GM18861 (cell line): Measurements from ENCODE around the gene ATAD3A.
"Not testable (repeated sequence)": the region's sequence is repeated elsewhere in the genome, so short reads cannot be mapped to it uniquely, and the experiment has no call there.

Experiments used
- ATAC-seq: cut with Tn5 transposase; IDR thresholded peaks from one replicate; pipeline ENCODE4 v1.9.1; 2021; ENCODE audit not compliant: unreplicated experiment

ATAD3A gene

DNA sequence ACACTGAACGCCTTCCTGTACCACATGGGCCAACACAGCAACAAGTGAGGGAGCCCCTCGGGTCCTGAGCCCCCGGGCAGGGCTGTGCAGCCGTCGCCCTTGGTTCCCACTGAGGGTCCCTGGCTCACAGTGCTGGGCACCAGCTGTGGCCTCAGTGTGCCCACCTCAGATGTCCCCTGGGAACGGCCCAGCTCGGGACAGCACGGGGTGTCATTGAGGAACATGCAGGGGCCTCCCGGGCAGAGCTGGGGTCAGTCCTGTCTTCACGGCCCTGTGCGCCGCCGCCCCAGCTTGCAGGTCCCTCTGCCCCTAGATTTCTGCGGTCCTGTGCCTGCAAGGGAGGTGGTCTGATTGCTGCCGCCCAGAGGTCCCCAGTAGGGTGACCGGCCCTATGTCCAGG is 22.7 kb upstream of the ATAD3A start:
- ATAC-seq, result no peak

DNA sequence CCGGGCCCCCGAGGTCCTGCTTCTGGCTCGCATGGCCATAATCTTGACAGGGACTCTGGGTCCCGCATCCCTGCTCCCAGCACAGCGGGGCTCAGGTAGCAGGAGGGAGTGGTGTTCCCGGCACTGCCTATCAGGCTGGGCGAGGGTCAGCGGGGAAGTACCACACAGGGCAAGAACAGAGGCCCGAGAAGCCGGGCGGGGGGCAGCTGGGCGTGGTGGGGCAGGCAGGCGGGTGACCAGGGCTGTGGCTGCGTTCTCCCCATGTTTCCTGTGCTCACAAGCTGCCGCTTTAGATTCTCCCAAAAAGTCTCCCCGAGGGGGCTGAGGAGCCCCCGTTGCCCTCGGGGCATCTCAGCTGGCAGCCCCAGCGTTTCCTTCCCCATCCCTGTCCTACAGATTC is 22.1 kb upstream of the ATAD3A start:
- no peak for ATAC-seq

DNA sequence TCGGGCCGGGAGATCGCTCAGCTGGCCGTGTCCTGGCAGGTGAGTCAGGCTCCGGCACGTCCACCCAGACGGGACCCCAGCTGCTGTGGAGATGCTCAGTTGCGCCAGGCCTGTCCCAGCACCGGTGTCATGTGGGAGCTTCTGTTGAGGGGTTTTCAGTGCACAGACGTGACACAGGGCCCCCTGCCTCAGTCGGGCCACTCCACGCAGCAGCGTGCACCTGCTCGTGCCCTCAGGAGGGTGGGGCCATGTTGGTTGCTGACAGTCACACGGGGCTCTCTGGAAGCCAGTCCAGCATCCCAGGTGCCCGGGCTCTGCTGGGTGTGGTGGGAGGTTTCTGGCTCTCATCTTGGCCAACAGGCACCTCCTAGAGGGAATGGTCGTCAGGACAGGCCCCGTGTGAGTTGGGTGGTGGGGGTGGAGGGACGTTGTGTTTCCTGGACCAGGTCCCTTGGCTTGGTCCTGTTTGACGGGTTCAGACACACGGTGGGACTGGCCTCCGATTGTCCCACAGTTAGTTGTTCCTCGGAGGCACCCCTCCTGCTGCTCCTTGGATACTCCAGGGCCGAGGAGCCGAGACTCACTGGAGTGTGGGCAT is 21.2 kb upstream of the ATAD3A start:
- ATAC-seq, result no peak

DNA sequence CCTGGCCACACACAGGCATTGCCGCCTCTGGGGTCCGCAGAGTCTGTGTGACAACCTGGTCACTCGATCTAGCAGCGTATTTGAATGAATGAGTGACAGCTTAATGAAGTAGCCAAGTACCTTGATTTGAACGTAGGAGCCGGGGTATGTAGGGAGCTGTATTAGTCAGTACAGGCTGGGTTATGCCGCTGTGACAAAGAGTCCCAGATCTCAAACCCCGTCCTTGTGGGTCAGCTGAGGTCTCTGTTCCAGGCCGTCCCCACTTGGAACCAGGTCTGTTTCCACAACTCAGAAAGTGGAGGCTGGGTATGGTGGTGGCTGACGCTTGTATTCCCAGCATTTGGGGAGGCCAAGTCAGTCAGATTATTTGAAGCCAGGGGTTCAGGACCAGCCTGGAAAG is 20.4 kb upstream of the ATAD3A start:
- no peak for ATAC-seq

DNA sequence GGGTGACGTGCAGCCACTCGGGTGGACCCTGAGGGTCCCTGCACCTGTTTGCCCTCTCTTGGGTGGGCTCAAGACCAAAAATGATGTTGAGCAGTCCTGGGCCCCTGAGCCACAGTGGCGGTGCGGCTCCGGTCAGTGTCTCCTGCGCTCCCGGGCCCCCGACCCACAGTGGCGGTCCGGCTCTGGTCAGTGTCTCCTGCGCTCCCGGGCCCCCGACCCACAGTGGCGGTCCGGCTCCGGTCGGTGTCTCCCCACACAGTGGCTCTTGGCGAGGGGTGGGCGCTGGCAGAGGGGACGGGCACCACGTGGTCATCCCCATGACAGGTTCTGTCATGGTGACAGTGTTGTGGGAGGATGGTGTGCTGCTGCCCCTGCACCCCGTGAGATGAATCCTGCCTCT is 17.7 kb upstream of the ATAD3A start:
- ATAC-seq, result not testable (repeated sequence)

DNA sequence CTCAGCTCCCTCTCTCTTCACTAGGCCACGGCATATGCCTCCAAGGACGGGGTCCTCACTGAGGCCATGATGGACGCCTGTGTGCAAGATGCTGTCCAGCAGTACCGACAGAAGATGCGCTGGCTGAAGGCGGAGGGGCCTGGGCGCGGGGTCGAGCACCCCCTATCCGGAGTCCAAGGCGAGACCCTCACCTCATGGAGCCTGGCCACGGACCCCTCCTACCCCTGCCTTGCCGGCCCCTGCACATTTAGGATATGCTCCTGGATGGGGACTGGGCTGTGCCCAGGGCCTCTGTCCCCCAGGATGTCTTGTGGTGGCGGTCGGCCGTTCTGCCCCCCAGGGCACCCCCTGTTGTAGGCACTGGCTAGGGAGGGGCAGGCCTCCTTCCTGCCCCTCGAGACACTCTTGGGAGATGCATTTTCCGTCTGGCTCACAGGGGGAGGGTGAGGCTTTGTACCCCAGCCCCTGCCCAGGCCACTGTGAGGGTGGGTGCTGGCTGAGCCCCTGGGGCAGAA is 16.4 kb upstream of the ATAD3A start:
- ATAC-seq, result not testable (repeated sequence)

DNA sequence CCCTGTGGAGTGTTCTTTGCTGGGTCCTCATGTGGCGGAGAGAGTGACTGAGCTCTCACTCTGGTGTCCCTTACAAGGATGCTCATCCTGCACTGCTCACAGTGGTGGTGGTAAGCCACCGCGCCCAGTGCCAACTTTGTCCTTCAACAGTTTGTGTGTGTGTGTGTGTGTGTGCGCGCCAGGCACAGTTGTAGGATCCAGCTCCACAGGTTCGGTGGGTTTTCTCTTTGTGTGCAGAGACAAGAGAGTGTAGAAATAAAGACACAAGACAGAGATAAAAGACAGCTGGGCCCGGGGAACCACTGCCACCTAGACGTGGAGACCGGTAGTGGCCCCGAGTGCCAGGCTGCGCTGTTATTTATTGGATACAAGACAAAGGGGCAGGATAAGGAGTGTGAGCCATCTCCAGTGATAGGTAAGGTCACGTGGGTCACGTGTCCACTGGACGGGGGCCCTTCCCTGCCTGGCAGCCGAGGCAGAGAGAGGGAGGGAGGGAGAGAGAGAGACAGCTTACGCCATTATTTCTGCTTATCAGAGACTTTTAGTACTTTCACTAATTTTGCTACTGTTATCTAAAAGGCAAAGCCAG is 7.1 kb upstream of the ATAD3A start:
- ATAC-seq, result not testable (repeated sequence)

DNA sequence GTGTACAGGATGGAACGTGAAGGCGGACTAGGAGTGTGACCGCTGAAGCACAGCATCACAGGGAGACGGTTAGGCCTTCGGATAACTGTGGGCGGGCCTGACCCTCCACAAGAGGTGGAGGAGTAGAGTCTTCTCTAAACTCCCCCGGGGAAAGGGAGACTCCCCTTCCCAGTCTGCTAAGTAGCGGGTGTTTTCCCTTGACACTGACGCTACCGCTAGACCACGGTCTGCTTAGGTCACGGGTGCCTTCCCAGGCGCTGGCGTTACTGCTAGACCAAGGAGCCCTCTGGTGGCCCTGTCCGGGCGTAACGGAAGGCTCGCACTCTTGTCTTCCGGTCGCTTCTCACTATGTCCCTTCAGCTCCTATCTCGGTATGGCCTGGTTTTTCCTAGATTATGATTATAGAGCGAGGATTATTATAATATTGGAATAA is 6.6 kb upstream of the ATAD3A start:
- ATAC-seq, result not testable (repeated sequence)

DNA sequence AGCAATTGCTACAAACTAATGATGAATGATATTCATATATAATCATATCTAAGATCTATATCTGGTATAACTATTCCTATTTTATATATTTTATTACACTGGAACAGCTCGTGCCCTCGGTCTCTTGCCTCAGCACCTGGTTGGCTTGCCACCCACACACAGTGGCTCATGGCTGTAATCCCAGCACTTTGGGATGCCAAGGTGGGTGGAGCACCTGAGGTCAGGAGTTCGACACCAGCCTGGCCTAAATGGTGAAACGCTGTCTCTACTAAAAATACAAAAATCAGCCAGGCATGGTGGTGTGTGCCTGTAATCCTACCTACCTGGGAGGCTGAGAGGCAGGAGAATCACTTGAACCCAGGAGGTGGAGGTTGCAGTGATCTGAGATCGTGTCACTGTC is 6.2 kb upstream of the ATAD3A start:
- ATAC-seq, result not testable (repeated sequence)

DNA sequence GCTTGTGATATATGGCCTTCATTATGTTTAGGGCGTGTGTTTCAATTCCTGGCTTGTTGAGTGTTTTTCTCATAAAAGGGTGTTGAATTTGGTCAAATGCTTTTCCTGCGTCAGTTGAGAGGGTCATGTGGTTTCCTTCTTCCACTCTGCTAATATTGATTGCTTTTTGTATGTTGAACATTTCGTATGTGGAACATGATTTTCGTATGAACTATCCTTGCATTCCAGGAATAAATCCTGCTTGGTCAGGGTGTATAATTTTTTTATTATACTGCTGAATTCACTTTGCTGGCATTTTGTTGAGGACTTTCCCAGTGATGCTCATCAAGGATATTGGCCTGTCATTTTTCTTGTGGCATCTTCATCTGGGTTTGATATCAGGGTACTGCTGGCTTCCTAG is 4.7 kb upstream of the ATAD3A start:
- ATAC-seq, result no peak

DNA sequence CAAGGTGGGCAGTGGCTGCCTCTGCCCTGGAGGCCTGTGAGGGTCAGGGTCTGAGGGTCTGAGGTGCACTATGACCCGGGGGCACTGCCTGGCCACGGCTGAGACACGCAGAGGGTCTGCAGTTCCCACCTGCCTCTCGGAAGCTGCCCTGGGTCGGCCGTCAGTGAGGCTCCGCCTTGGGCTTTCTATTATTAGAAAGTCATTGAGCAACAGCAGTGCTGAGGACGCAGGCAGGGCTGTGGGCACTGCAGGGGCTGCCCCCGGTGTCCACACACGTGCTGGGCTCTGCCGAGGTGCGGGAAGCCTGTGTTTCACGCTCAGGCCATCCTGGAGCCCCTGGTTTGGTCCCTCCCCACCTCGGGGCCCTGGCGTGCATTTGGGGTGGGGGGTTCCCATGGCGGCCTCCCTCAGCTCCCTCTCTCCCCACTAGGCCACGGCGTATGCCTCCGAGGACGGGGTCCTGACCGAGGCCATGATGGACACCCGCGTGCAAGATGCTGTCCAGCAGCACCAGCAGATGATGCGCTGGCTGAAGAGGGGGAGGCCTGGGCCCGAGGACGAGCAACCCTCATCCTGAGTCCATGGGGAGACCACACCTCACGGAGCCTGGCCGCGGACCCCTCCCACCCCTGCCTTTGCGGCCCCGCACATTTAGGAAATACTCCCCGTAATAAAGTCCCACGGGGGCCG is 3.0 kb upstream of the ATAD3A start:
- ATAC-seq, result not testable (repeated sequence)

DNA sequence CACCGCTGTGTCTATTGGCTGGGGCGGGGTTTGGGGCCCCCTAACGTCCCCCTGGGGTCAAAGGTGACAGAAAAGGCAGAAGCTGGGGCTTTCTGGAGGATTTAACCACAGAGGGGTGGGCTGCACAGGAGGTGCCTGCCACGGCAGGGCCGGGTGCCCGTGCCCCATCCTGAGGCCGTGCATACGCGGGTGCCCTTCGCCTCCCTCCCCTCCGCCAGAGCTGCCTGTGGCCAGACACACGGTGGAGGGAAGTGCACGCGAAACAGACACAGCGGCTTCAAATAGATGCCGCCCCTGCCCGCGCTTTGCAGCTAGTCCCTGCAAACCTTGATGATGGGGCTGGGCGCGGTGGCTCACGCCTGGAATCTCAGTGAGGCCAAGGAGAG is 2.5 kb upstream of the ATAD3A start:
- not testable (repeated sequence) for ATAC-seq

DNA sequence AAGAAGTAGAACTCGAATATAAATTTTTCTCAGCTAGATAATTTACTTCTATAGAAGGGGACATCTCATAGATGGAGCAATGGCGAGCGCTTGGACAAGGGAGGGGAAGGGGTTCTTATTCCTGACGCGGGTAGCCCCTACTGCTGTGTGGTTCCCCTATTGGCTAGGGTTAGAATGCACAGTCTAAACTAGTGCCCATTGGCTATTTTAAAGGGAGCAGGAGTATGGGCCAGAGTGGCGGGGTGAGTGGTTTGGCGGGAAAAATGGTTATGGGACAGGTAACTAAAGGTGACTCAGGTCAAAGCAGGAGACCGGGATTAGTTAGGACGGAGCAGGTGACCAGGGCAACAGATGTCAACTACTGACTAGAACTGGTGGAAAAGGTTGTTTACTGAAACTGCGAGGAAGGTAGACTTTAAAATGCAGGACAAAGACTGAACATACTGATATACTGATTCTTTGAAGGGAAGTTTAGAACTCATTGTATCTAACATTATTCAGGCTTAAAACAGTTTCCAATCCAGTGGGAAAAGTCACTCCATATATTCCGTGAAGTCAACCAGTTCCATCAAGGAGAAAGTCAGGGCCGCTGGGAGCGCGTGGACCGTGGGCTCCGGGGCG is 940 bp upstream of the ATAD3A start:
- ATAC-seq, result no peak

DNA sequence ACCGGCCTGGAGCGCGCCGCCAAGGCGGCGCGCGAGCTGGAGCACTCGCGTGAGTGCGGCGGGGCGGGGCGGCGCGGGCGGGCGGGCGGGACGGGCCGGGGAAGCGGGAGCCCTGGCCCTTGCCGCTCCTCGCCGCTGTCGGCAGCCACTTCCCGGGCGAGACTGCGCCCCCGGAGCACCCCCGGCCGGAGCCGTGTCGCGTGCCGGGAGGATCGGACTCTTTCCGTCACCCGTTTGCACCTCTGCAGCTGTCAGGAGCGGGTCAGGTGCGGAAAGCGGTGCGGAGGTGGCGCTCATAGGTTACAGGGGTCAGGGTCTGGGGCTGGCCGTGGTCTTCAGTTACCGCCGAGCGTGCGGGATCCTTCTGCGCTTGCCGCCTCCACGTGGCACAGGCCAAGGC is 463 bp downstream of the ATAD3A start:
- ATAC-seq, result not testable (repeated sequence)

DNA sequence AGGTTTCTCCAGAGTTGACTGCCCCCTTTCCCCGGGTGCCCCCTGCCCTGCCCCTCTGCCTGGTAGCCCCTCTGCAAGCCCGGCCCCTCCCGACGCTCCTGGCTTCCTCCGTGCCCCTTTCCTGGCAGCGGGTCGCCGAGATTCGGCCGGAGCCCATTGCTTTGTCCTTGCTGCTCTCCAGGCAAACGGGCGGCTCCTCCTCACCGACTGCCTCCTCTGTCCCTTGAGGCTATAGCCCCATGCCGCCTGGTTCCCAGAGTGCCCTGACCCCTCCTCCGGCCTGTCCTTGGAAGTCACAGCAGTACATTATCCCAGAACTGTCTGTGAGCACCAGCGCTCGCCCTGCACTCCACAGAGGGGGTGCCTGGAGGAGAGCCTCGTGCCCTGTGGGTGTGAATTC is 1.7 kb downstream of the ATAD3A start:
- ATAC-seq, result not testable (repeated sequence)

DNA sequence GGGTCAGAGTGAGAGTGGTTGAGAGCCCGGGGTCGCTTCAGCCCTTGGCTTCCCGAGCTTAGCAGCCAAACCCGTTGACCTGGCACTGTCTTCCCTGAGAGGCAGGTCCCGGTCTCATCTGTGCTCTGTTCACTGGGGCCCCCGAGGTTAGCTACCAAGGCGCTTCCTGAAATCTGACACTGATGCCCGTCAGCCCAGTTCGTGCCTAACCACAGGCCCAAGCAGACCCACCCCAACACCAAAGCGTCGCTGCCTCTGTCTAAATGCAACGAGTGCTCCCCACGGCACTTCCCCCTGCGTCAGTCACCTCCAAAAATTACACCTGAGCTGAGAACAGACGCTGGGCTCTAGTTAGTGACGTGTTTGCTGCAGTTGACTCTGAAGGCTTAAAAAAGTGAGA is 2.4 kb downstream of the ATAD3A start:
- not testable (repeated sequence) for ATAC-seq

DNA sequence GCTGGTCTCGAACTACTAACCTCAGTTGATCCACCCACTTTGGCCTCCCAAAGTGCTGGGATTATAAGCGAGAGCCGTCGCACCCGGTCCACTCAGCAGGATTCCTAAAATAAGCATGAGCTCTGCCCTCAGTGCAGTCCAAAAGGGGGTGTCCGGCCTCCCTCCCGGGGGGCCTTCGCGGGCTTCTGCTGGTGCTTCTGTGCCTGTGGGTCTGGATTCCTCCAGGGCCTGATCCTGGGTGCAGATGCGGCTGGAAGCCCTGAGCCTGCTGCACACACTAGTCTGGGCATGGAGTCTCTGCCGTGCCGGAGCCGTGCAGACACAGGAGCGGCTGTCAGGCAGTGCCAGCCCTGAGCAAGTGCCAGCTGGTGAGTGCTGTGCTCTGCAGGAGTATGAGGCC is 5.0 kb downstream of the ATAD3A start:
- ATAC-seq, result not testable (repeated sequence)

DNA sequence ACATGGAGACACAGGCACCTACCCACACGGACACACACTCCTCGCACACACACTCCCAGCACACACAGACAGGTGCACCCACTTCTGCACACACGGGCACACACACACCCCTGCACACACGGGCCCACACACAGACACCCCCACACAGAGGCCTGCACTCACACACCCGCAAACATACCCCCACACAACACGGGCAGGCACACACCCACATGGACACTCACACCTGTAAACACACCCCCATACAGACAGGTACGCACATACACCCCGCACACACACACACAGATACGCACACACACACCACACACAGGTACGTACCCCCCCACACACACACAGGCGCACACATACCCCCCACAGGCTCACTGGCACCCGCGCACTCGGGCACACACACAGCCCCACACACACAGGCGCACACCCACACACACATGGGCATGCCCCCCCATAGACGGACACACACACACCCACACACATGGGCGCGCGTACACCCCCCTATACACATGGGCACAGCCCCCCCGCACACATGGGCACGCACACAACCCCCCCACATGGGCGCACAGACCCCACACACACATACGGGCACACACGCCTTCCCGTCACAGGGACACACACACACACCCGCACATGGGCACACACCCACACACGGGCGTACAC is 6.1 kb downstream of the ATAD3A start:
- no peak for ATAC-seq

DNA sequence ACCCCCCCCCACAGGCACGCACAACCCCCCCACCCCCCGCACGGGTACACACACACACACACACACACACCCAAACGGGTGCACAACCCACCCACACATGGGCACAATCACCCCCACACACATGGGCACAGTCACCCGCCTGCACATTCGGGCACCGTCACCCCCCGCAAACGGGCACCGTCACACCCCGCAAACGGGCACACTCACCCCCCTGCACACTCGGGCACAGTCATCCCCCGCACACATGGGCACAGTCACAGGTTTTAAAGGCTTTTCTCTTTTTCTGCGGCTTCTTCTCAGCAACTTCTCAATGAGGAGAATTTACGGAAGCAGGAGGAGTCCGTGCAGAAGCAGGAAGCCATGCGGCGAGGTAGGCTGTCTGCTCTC is 6.7 kb downstream of the ATAD3A start:
- not testable (repeated sequence) for ATAC-seq

DNA sequence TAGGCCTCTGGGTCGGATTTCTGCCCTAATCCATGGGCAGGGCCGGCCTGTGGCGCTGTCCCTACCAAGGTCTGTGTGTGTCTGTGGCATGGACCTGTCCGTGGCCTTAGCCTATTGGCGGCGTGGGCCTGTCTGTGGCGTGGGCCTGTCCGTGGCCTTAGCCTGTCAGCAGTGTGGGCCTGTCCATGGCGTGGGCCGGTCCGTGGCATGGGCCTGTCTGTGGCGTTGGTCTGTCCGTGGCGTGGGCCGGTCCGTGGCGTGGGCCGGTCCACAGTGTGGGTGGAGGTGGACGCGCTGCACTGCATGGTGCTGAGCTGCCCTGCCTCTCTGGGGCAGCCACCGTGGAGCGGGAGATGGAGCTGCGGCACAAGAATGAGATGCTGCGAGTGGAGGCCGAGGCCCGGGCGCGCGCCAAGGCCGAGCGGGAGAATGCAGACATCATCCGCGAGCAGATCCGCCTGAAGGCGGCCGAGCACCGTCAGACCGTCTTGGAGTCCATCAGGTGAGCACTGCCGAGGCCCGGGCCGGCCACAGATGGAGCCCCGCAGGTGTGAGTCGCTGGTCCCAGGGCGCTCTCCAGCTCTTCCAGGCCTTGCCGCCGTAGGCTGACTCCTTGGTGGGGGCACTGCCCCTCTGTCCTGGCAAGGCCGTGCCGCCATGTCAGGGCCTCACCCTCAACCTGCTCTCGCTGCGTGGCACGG is 8.0 kb downstream of the ATAD3A start:
- not testable (repeated sequence) for ATAC-seq

DNA sequence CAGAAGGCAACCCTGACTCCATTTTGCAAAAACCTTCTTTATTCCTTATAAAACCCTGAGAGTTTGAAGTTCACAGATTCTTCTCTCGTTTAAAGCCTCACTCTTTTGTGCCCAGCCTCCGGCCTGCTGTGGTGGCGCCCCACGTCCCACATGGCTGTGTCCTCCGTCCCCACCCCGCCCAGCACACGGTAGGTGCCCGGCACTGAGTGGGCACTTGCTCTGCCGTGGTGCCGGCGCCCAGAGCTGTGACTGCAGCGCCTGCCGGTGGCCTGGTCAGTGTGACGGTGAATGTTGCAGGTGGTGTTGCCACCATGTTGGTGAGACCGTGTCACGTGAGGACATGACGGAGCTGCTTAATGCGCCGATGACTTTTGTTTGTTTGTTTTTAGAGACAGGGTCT is 9.4 kb downstream of the ATAD3A start:
- no peak for ATAC-seq
